IMR-90 (cell line): Measurements from ENCODE around the gene ZNF521. TPM values are rescaled to one million over a fixed set of nuclear protein-coding genes. Genes with fewer than 3 reads are reported as not detected.

ENCODE experiments used
- ATAC-seq: fragments of 200-7000 bp; cut with Tn5 transposase; 2 replicates; pipeline ENCODE4 v1.9.1; 2020; ENCODE audit warnings: low read depth, mild to moderate bottlenecking, moderate library complexity
- BruUV-seq: library from RNA; stranded (reverse); fragments of 400-500 nt; replicated peaks from 2 replicates; lab custom pipeline; 2021; lab: Mats Ljungman, UMichigan
- CTCF ChIA-PET: fragments of 300-600 bp; formaldehyde crosslinking; extraction: SDS; loops from one replicate; lab custom pipeline; 2021; ENCODE audit warnings: antibody characterized with exemption; lab: Yijun Ruan, JAX
- POLR2A ChIA-PET: fragments of 300-600 bp; sonication (Branson Sonifier 250); formaldehyde crosslinking; loops from one replicate; lab custom pipeline; 2022; ENCODE audit warnings: antibody characterized with exemption; ENCODE audit not compliant: unreplicated experiment; lab: Charles Lee
- DNase-seq: peaks from one replicate; pipeline ENCODE4 v3.0.0; 2013
- H2AFZ ChIP-seq: replicated peaks from 2 replicates; pipeline ENCODE3; 2013; ENCODE audit warnings: low read length, mild to moderate bottlenecking; ENCODE audit not compliant: poor library complexity
- H2AK5ac ChIP-seq: 2 replicates; pipeline ENCODE4 v1.6.1; 2013; ENCODE audit warnings: low read depth, low read length, inconsistent platforms
- H2AK9ac ChIP-seq: replicated peaks from 2 replicates; pipeline ENCODE3; 2013; ENCODE audit warnings: mild to moderate bottlenecking, low read depth, low read length, moderate library complexity; ENCODE audit not compliant: poor library complexity
- H2BK120ac ChIP-seq: 2 replicates; pipeline ENCODE4 v1.6.1; 2013; ENCODE audit warnings: low read depth, low read length, inconsistent platforms
- H2BK15ac ChIP-seq: 3 replicates; pipeline ENCODE4 v1.6.1; 2013; ENCODE audit warnings: low read depth, low read length, inconsistent platforms
- H2BK20ac ChIP-seq: 2 replicates; pipeline ENCODE4 v1.6.1; 2013; ENCODE audit warnings: low read depth, mild to moderate bottlenecking, inconsistent platforms, low read length, moderate library complexity
- H2BK5ac ChIP-seq: 2 replicates; pipeline ENCODE4 v1.6.1; 2013; ENCODE audit warnings: mild to moderate bottlenecking, low read depth, low read length, inconsistent platforms; ENCODE audit not compliant: poor library complexity, severe bottlenecking
- H3K14ac ChIP-seq: replicated peaks from 2 replicates; pipeline ENCODE4 v1.6.1; 2013; ENCODE audit warnings: low read depth, low read length, inconsistent platforms
- H3K18ac ChIP-seq: 2 replicates; pipeline ENCODE4 v1.6.1; 2013; ENCODE audit warnings: low read depth, low read length, control low read depth
- H3K23ac ChIP-seq: 2 replicates; pipeline ENCODE4 v1.6.1; 2013; ENCODE audit warnings: low read depth, low read length, inconsistent platforms
- H3K27ac ChIP-seq: 2 replicates; pipeline ENCODE4 v1.5.1; 2013; ENCODE audit warnings: mild to moderate bottlenecking, control low read depth, low read length; ENCODE audit not compliant: insufficient read depth
- H3K27me3 ChIP-seq: 2 replicates; pipeline ENCODE4 v1.6.1; 2013; ENCODE audit warnings: low read length; ENCODE audit not compliant: control insufficient read depth, insufficient read depth
- H3K36me3 ChIP-seq: 2 replicates; pipeline ENCODE4 v1.6.1; 2013; ENCODE audit warnings: low read length, mixed read lengths; ENCODE audit not compliant: control insufficient read depth, insufficient read depth
- H3K4ac ChIP-seq: 2 replicates; pipeline ENCODE4 v1.6.1; 2013; ENCODE audit warnings: low read depth, low read length, inconsistent platforms
- H3K4me1 ChIP-seq: 2 replicates; pipeline ENCODE4 v1.6.1; 2013; ENCODE audit warnings: low read length, mixed read lengths; ENCODE audit not compliant: control insufficient read depth, insufficient read depth
- H3K4me2 ChIP-seq: 2 replicates; pipeline ENCODE4 v1.6.1; 2013; ENCODE audit warnings: low read depth, mild to moderate bottlenecking, control low read depth, low read length, moderate library complexity
- H3K4me3 ChIP-seq: 2 replicates; pipeline ENCODE4 v1.5.1; 2013; ENCODE audit warnings: low read depth, mild to moderate bottlenecking, control low read depth, low read length, moderate library complexity; ENCODE audit not compliant: insufficient read depth
- H3K56ac ChIP-seq: 2 replicates; pipeline ENCODE4 v1.6.1; 2013; ENCODE audit warnings: low read length, inconsistent platforms; ENCODE audit not compliant: insufficient read depth; ENCODE audit errors: extremely low read depth
- H3K79me1 ChIP-seq, 2 experiments: 2 replicates each; pipeline ENCODE4 v1.6.1; 2013; ENCODE audit warnings: low read length in 2 of 2, inconsistent platforms in 1 of 2, low read depth in 1 of 2
- H3K9ac ChIP-seq: 2 replicates; pipeline ENCODE4 v1.6.1; 2013; ENCODE audit warnings: low read depth, low read length, control low read depth
- H3K9me1 ChIP-seq: 2 replicates; pipeline ENCODE4 v1.6.1; 2013; ENCODE audit warnings: low read length, inconsistent platforms; ENCODE audit not compliant: insufficient read depth
- H3K9me3 ChIP-seq: 2 replicates; pipeline ENCODE4 v1.6.1; 2013; ENCODE audit warnings: low read length; ENCODE audit not compliant: control insufficient read depth, insufficient read depth
- H4K20me1 ChIP-seq: 2 replicates; pipeline ENCODE4 v1.6.1; 2013; ENCODE audit warnings: low read length, inconsistent platforms; ENCODE audit not compliant: insufficient read depth
- H4K5ac ChIP-seq: 2 replicates; pipeline ENCODE4 v1.6.1; 2013; ENCODE audit warnings: mild to moderate bottlenecking, low read depth, low read length, control low read depth
- H4K8ac ChIP-seq, 2 experiments: 2 replicates each; pipeline ENCODE4 v1.6.1; 2013; ENCODE audit warnings: low read depth in 2 of 2, low read length in 2 of 2, control low read depth in 1 of 2, inconsistent platforms in 1 of 2
- H4K91ac ChIP-seq: 2 replicates; pipeline ENCODE4 v1.6.1; 2013; ENCODE audit warnings: low read depth, low read length, inconsistent platforms; ENCODE audit not compliant: insufficient read depth
- CEBPB ChIP-seq: IDR thresholded peaks from 2 replicates; pipeline ENCODE4 v1.6.1; 2012; ENCODE audit warnings: low read depth, low read length, improper control_type of control experiment
- ELK1 ChIP-seq: fragments of 150-350 bp; IDR thresholded peaks from 2 replicates; pipeline ENCODE4 v1.6.1; 2016; ENCODE audit warnings: low read depth, mild to moderate bottlenecking, low read length, moderate library complexity, borderline replicate concordance
- FOS ChIP-seq: fragments of 150-350 bp; IDR thresholded peaks from 2 replicates; pipeline ENCODE4 v1.6.1; 2016; ENCODE audit warnings: low read depth, low read length
- MAFK ChIP-seq: IDR thresholded peaks from 2 replicates; pipeline ENCODE4 v1.6.1; 2012; ENCODE audit warnings: low read depth, low read length, improper control_type of control experiment
- MAZ ChIP-seq: IDR thresholded peaks from 2 replicates; pipeline ENCODE4 v1.6.1; 2012; ENCODE audit warnings: low read depth, mild to moderate bottlenecking, low read length, improper control_type of control experiment, moderate library complexity, borderline replicate concordance
- MXI1 ChIP-seq: IDR thresholded peaks from 2 replicates; pipeline ENCODE4 v1.6.1; 2012; ENCODE audit warnings: low read depth, mild to moderate bottlenecking, low read length, moderate library complexity, borderline replicate concordance
- NFE2L2 ChIP-seq: fragments of 150-350 bp; IDR thresholded peaks from 2 replicates; pipeline ENCODE4 v1.6.1; 2016; ENCODE audit warnings: low read depth, mild to moderate bottlenecking, low read length
- RAD21 ChIP-seq: IDR thresholded peaks from 2 replicates; pipeline ENCODE4 v1.6.1; 2012; ENCODE audit warnings: low read length, improper control_type of control experiment
- RCOR1 ChIP-seq: IDR thresholded peaks from 2 replicates; pipeline ENCODE4 v1.6.1; 2012; ENCODE audit warnings: mild to moderate bottlenecking, low read length, improper control_type of control experiment; ENCODE audit not compliant: insufficient replicate concordance
- RFX5 ChIP-seq: IDR thresholded peaks from 2 replicates; pipeline ENCODE4 v1.8.0; 2012; ENCODE audit warnings: low read depth, mild to moderate bottlenecking, low read length, moderate library complexity
- WGBS, 2 experiments: methylation state at CpG; one replicate each; pipeline versions ENCODE4 v1.1.5 to v1.1.7; 2013; ENCODE audit warnings: missing lambda C conversion rate in 2 of 2; ENCODE audit not compliant: insufficient read length in 1 of 2; ENCODE audit errors: extremely low coverage in 2 of 2; 5-methylcytosine and 5-hydroxymethylcytosine counted together
- dilution Hi-C: fragments of 300-500 bp; cut with HindIII; formaldehyde crosslinking; loops from one replicate; pipeline ENCODE4 v1.14.3; 2018; ENCODE audit warnings: low sequenced_read_pairs; ENCODE audit not compliant: unreplicated experiment
- in situ Hi-C: fragments of 300-500 bp; cut with MboI; formaldehyde crosslinking; loops from 3 replicates; pipeline ENCODE4 v1.14.3; 2019; ENCODE audit warnings: low sequenced_read_pairs, inconsistent platforms, mixed read lengths
- intact Hi-C: fragments of 100-400 bp; cut with micrococcal nuclease; formaldehyde crosslinking; loops from 2 replicates; pipeline ENCODE4 v1.10.0; 2022
- polyA plus RNA-seq, 3 experiments: library from polyadenylated mRNA; depleted of rRNA; stranded (reverse); fragments of >200 nt; gene quantifications; 2 replicates each; pipeline ENCODE4 v1.2.3, GENCODE V29; 2012; ENCODE audit warnings: low replicate concordance in 1 of 3
- total RNA-seq: library from RNA; depleted of rRNA; stranded (reverse); fragments of >200 nt; gene quantifications from 2 replicates; pipeline ENCODE4 v1.2.3, GENCODE V29; 2012
- TF ChIP-seq, protein P1 (sequence below): conservative IDR thresholded peaks from 2 replicates; pipeline ENCODE4 v1.5.1; 2012; ENCODE audit warnings: mild to moderate bottlenecking, low read depth, low read length, improper control_type of control experiment

ZNF521 gene
- total and polyA plus RNA-seq, 2 of the 4 experiments (the other 2 are of a cell fraction): 21.5 to 59.3 TPM

DNA sequence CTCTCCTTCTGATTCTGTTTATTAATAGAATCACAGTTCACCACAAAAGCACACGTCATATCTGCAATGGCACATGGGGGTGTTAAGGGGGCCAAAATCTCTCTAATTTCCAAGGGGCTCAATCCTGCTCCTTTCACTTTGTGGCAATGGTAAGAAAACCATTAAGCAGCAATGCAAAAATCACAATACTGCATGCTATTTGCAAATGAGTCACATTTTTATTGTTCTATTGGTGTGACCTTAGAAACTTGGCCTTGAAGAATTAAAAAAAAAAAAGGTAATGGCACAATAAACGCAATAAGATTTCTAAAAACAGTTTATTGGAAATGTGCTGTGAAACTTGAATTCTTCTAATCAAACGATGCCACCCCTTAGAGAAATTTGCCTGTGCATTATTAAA is 251.5 kb downstream of the ZNF521 start:
- H3K27ac ChIP-seq: no peak overlapping the region
- H2BK120ac ChIP-seq: no peak overlapping the region
- no peak overlapping the region for H3K14ac ChIP-seq
- no peak overlapping the region for H3K18ac ChIP-seq
- H3K4me3 ChIP-seq: no peak overlapping the region
- no peak overlapping the region for H3K56ac ChIP-seq
- H3K4me1 ChIP-seq: peaks cover 14% of the 10 kb centered on the region
- dilution Hi-C loops (no loop called here), intact Hi-C loops (no loop called here), in situ Hi-C loops (no loop called here)
- CTCF ChIA-PET: interaction anchor here (0.6 to 0.8 kb wide), 2 partner anchors 449 to 795 kb away, joined by 3 read pairs; no protein-coding TSS in a partner anchor
- TF ChIP-seq CEBPB (no peak), ELK1 (no peak), MAFK (no peak), RCOR1 (no peak), RFX5 (no peak), RAD21 (no peak), MAZ (no peak), NFE2L2 (no peak), MXI1 (no peak), FOS (no peak)
- TF ChIP-seq, protein P1, sequence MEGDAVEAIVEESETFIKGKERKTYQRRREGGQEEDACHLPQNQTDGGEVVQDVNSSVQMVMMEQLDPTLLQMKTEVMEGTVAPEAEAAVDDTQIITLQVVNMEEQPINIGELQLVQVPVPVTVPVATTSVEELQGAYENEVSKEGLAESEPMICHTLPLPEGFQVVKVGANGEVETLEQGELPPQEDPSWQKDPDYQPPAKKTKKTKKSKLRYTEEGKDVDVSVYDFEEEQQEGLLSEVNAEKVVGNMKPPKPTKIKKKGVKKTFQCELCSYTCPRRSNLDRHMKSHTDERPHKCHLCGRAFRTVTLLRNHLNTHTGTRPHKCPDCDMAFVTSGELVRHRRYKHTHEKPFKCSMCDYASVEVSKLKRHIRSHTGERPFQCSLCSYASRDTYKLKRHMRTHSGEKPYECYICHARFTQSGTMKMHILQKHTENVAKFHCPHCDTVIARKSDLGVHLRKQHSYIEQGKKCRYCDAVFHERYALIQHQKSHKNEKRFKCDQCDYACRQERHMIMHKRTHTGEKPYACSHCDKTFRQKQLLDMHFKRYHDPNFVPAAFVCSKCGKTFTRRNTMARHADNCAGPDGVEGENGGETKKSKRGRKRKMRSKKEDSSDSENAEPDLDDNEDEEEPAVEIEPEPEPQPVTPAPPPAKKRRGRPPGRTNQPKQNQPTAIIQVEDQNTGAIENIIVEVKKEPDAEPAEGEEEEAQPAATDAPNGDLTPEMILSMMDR: no peak
- peaks cover 3% of the 10 kb centered on the region; the same call in 1 of the 2 replicates for H4K20me1 ChIP-seq
- no peak overlapping the region for H2BK15ac ChIP-seq
- H2AK5ac ChIP-seq: no peak overlapping the region
- no peak overlapping the region for H3K9ac ChIP-seq
- H3K4me2 ChIP-seq: no peak overlapping the region
- H2BK5ac ChIP-seq: no peak overlapping the region
- no peaks in the 10 kb centered on the region for H3K27me3 ChIP-seq
- H3K4ac ChIP-seq: no peak overlapping the region
- H4K5ac ChIP-seq: no peak overlapping the region
- H3K79me1 ChIP-seq: peaks cover 7 to 14% of the 10 kb centered on the region in 2 experiments; a peak in 3 of 4 replicates
- no peak overlapping the region for H2BK20ac ChIP-seq
- no peak overlapping the region for H3K23ac ChIP-seq
- ATAC-seq: no peak
- H3K9me3 ChIP-seq: no peaks in the 10 kb centered on the region
- H2AK9ac ChIP-seq: no peak overlapping the region
- H2AFZ ChIP-seq: no peak overlapping the region
- DNase-seq: no peak
- no peak overlapping the region for H4K91ac ChIP-seq
- H4K8ac ChIP-seq: no peak overlapping the region
- H3K36me3 ChIP-seq: no peaks in the 10 kb centered on the region
- WGBS, 2 experiments: no CpG with 5 or more reads among the region's 3 CpGs
- peaks cover 4% of the 10 kb centered on the region for H3K9me1 ChIP-seq
- no TSS peak for BruUV-seq
- POLR2A ChIA-PET: no interaction called here
